Right lobe of liver (tissue), 4 donors: ENCODE results near the gene PCDHB10.

Experiments used
- POLR2A ChIP-seq: fragments of 450-650 bp; IDR thresholded peaks from one replicate; pipeline ENCODE4 v1.6.1; 2017; ENCODE audit warnings: antibody characterized with exemption, mild to moderate bottlenecking
- TF ChIP-seq, protein P1 (sequence below), 4 donors: fragments of 200-600 bp in 3 of 4; fragments of 450-650 bp in 1 of 4; IDR thresholded peaks; one replicate each; pipeline versions ENCODE4 v1.5.1 to v1.8.0; 2016 to 2022; ENCODE audit warnings: antibody characterized with exemption in 4 of 4, mild to moderate bottlenecking in 2 of 4
- donor health status: DM: no; HTN: no; CAD: no.
- donor health status: DM: no; HTN: no; CAD: no.
- donor health status: DM: no; HTN: yes; CAD: no.

DNA sequence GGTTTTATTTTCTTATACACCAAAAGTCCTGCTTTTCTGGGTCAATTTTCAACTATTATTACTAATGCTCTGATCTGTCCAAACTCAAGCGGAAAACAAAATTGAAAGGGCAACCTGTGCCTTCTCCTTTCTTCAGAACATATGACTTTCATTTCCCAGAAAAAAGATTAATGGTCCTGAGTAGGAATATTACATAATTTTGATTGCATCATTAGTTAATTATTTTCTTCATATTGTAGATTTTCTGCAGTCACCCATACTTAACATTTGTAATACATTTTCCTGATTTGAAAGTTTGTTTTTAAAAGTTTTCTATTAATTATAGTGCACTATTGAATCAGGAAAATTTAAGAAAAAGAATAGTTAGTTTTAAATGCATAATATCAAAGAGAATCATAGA lies 16.2 kb upstream of the PCDHB10 start:
- TF ChIP-seq, protein P1, sequence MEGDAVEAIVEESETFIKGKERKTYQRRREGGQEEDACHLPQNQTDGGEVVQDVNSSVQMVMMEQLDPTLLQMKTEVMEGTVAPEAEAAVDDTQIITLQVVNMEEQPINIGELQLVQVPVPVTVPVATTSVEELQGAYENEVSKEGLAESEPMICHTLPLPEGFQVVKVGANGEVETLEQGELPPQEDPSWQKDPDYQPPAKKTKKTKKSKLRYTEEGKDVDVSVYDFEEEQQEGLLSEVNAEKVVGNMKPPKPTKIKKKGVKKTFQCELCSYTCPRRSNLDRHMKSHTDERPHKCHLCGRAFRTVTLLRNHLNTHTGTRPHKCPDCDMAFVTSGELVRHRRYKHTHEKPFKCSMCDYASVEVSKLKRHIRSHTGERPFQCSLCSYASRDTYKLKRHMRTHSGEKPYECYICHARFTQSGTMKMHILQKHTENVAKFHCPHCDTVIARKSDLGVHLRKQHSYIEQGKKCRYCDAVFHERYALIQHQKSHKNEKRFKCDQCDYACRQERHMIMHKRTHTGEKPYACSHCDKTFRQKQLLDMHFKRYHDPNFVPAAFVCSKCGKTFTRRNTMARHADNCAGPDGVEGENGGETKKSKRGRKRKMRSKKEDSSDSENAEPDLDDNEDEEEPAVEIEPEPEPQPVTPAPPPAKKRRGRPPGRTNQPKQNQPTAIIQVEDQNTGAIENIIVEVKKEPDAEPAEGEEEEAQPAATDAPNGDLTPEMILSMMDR (IDR thresholded peaks at IDR 0.05): no peak
- TF ChIP-seq POLR2A: no peak
